Fibroblast of gingiva (primary cell): ENCODE measurements around the gene TMIGD3.

Experiments used
- DNase-seq: peaks from one replicate; pipeline ENCODE4 v3.0.0-alpha.2; 2011; ENCODE audit warnings: low read depth

TMIGD3 gene

DNA sequence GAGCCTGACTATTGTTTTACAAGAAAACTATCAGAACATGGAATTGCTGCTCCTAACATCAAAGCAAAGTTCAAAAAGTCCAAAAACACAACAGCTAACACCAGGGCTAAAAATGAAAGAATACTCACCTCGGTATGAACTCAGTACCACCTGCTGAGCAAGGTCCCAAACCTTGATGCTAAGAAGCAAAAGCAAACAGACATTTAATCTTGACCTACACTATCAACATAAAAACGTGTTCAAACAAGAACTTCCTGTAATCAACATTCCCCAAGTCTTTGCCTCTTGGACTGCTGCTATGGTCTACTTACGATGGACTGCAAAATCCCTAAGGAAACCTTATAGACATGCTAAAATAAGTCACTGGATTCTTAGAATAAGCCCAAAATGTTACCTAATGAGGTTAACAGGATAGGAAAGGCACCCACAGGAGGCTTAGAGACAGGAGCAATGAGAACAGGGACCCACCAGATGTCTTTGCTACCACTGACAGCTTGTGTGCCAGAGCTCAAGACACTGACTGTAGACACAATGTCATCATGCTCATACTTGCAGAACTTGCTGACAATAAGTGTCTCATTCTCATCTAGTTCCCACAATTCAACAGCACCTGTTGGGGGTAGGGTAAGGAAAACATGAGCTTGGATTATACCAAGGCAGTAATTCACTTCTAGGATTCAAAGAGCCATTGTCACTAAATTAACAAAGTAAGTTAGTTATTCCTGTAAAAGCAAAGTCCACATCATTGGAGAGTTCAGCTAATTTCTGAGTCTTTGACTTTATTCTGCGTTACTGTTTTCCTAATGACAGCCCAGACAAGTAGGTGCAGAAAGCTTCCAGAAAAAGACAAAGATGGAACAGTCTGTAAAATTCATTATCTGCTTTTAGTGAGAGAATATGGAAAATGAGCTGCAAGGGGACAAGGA, 56.2 kb downstream of the TMIGD3 start:
- no peak for DNase-seq

DNA sequence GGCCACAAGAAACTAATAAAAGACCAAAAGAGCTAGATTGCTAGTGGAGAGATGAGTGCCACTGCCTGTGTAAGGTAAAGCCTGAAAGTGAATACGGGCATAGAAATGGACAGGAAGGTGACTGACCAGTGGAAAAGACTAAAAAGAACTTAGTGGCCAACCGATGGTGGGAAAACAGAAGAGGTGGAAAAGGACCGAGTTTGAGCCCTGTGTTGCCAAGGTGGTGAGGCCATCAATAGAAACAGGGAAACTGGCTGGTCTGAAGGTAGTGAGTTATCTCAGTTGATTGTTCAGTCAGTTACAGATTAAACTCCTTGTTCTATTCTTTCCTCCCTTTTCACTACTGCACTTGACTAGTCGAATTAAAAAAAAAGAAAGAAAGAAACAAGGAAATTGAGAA, 56.9 kb downstream of the TMIGD3 start:
- DNase-seq = no peak

DNA sequence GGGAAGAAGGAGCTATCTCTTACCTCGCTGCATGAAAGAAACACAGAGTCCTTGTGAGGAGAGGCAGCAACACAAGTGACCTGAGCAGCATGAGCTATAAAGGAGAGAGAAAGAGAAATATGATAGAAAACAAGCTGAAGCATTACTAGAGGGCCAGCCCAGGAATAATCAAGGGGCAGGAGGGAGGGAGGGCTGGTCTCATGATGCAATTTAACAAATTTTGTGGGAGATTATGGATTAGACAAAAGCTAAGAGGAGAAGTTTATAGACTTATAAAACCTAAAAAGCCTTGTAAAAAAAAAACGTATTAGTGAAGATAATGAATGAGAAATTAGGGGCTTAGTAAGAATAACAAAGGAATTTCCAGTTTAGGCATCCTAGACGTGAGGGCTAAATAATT, 59.4 kb downstream of the TMIGD3 start:
- no peak for DNase-seq

DNA sequence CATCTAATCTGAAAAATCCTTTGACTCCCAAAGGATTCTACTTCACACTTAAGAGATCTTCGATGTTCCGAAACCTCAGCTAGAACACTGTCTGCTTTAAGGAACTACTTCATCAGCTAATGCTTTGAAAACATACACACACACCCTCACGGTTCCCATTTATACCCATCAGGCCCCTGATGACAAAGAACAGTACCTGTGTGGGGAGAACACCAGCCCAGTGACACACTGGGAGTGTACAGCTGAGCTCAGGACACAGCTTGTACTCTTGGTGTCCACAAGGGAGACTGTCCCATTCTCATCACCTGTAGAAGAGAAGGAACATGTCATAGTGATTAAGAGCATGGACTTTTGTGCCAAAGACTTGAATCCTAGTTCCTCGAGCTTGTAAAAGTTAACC, 61.0 kb downstream of the TMIGD3 start:
- DNase-seq = no peak

DNA sequence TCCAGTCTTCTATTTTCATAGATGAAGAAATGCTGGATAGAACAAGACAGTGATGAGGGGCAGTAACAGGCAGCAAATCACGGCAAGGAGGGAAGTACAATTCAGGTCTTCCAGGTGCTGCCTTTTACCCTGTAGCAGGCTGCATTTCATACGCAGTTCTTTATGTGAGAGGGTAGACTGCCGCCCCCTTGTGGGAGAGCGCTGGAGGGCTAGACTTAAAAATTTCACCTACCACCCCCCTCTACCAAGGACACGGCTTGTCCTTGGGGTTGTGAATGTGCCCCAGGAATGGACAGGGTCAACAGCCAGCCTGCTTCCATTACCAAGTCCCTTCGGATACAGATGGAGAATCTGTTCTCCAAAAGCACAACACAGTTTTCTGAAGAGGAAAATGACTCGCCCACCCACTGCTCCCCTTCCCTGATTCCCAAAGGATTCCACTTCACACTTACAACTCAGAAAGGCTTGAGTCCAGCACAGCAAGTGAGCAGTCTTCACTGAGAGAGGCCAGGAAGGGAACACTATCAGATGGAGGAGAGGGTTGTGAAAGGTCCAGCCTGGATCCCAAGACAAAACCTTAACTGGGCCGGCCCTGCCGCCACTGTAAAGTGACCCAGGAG, 61.8 kb downstream of the TMIGD3 start:
- no peak for DNase-seq

DNA sequence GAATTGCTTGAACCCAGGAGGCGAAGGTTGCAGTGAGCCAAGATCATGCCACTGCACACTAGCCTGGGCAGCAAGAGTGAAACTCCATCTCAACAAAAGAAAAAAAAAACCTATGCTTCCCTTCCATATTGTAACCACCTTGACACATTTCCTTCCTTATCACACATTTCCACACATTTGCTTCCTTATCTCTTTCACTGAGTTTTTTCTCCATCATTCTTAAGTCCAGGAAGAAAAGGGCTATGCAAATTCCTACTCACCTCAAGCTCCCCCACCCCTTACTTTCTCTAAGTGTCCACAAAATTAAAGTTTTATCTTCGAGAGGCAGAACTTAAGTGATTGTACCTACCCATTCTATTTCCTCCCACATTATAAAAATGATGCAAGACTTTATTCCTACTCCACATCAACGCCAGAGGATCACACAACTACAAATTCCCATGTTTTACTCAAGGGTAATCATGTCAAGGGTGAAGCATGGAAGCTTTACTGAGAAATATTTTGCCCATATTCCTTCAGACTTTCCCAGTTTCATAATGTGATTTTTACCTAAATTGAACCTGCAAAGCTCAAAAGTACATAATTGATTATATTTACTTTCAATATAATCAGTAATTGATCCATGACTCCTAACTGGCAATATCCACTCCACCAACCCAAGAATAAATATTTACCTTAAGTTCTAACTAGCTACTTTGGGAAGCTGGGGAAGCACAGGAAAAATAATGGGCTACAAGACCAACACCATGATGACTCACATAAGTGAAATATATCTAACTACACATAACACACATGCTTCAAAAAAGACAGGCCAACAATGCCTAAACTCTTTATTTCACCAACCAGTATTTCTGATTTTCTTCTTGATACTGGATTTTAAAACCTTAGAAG, 63.7 kb downstream of the TMIGD3 start:
- no peak for DNase-seq

DNA sequence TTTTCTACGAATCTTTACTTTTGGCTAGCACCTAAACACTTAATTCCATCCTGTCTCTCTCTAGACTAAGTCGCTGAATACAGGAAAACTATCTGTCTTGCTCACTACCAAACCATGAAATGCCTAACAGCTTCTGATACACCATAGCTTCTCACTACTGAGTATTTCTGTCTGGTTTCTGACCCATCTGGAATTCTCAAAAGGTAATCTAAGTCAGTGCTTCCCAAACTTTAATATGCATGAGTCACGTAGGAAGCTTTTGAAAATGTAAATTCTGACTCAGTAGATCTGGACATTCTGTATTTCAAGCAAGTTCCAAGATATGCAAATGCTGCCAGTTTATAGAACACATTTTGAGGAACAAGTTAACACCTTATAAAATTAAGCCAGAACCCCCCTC, 66.7 kb downstream of the TMIGD3 start:
- peak; percentile 23 for DNase-seq
